NCI-H2107 (cell line): ENCODE data around the gene LRMDA.

Source experiments
- DNase-seq: peaks from one replicate; lab custom pipeline; 2025; lab: John Stamatoyannopoulos, UW

The LRMDA gene

DNA sequence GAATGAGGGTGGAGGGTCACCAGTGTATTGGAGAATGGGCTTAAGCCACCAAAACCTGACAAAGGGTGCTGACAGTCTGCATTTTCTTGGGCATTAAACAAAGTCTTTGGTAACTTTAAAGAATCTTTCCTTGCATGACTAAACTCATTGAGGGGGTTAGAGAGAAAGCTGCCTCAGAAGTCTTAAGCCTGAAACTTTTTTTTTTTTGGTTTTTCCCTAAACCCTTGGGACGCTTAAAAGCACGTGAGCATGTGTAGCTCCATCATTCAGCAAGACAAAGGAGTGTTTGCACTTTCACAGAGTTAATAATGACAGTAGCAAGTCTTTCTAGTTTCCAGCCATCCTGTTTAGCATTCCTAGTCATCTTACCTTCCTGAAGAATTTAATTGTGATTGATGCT lies 110.7 kb downstream of the LRMDA start:
- no peak for DNase-seq

DNA sequence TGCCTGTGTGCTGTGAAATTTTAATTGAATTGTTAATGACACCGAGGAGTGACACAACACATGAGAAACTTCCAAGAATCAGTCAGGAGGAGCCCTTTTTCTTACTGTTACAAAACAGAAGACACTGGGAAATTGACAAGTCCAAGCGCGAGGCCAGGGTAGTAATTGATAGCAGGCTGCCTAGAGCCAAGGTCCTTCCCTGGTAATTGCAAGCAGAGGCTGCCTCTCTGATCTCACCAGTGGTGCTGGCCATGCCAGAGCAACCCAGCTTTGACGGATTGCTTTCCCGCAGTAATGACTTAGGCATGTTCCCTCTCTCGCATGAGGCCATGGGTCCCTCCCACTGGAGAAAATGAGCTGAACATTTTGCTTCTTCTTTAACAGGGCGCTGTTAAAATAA lies 111.5 kb downstream of the LRMDA start:
- DNase-seq: no peak

DNA sequence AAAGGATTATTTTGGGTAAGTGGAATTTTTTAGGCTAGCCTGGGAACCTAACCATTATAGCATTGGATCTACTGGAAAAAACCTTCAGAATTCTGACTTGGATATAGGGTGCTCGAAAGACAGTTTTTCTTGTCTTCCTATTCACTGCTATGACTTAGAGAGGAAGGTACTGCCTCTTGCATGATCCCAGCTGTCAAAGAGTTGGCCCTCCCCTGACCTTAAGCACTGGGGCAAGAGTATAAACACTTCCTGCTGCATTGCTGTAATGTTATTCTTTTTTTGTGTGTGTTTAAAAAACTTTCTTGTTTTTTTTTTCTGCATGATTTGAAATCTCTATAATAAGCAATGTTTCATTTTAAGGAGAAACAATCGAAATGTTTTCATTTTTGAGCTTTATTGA lies 113.0 kb downstream of the LRMDA start:
- no peak for DNase-seq

DNA sequence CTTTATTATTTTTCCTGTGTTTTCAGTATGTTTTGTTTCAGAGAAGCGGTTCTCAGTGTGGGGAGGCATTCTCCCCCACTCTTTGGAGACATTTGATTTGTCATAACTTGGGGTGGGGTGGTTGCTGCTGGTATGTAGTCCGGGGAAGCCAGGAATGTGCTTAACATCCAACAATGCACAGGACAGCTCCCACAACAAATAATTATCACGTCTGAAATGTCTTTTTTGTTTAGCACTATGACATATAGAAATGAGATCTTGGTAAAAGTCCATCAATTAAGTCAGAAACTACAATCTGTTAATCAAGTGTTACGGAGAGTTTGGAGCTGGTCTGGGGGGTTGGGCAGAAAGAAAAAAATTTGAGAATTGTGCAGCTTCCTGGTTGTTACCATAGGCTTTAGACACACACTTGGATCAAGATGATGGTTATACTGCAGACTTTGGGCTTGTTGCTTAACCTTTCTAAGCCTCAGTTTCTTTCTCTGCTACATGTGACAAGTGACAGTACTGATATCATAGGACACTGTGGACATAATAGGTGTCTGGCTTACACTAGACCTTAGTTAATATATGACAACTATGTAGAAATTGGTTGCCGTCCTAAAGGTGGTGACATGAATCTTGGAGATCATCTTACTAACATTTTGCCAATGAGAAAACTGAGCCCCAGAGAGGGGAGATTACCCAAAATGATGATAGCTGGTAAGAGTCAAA lies 113.7 kb downstream of the LRMDA start:
- DNase-seq: no peak

DNA sequence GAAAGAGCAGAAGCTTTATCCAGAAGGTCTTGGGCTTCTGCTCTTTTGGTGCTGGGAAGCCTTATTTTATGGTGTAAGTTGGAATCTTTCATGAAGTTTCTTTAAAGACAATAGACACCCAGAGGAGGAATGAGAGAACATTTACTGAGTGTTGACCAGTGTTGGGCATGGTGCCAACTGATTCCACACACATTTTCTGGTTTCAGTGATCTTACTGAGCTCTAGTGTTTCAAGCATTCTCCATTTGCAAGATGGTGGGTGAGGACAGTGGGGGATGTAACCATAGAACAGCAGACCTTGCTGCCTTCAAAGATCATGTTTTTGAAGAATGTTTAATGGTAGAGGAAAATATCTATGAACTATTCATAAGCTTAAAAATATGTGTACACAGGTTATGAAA lies 114.6 kb downstream of the LRMDA start:
- no peak for DNase-seq

DNA sequence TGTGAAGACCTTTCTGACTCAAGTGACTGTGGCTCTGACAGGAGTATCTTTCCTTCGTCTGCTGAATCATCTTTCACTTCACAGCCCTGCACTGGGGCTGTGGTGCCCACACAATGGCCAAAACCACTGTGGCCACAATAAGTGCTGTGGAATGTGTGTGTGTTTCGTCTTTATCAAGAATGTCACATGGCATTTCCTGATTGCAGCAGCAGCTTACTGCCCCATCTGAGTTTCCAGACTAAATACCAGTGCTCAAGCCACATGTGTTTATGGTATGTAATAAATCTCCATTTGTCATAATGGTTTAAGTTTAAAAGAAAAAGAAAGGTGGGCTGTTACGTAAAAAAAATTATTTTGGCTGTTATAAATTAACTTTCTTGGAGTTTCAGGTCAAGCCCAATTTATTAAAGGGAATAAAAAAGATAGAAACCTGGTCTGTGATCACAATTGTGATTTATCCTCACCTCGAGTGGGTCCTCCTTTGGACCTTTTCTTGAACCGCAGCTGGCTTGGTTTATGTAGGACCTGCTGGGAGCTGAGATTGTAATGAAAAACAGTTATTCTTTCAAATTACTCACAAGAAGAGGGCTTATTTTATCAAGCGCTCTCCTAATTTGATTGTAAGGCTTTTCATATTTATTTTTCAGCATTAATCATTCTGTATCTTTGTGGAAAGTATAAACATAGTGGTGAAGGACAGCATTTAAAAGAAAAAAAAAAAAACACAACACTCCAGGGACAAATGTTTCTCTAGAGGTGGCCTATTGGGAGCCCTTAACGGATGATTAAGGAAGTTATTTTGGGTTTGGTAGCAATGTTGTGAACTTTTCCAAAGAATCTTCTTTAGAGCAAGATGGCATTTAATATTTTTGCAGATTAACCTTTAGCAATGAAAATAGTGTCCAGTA lies 116.2 kb downstream of the LRMDA start:
- no peak for DNase-seq

DNA sequence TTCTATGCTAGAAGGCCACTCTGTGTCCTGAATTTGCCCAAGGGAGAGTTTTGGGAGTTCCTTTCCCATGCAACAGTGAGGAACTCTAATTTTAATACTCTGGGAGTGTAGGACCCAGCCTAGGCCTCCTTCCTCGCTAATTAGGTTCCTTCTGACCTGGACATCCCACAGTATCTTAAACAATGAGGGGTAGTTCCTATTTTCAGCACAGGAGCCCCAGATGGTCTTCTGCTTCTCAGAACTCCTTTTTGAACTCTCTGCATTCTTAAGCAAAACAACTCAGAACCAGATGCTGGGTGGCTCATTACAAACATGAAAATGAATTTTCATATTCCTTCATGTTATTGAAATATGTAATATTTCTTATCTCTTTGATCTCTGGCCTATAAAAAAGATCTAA lies 116.9 kb downstream of the LRMDA start:
- no peak for DNase-seq

DNA sequence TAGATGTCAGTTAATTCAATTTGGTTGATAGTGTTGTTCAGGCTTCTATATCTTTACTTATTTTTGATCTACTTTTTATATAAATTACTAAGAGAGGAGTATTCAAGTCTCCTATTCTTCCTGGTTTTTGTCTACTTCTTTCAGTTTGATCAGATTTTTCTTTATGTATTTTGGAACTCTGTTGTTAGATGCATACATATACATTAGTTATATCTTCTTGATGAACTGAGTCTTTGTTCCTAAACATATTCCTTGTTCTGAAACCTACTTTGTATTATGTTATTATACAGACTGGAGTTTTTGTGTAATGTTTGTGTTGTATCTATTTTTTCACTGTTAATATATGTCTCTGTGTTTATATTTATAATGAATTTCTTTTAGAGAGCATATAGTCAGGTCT lies 118.8 kb downstream of the LRMDA start:
- DNase-seq: no peak

DNA sequence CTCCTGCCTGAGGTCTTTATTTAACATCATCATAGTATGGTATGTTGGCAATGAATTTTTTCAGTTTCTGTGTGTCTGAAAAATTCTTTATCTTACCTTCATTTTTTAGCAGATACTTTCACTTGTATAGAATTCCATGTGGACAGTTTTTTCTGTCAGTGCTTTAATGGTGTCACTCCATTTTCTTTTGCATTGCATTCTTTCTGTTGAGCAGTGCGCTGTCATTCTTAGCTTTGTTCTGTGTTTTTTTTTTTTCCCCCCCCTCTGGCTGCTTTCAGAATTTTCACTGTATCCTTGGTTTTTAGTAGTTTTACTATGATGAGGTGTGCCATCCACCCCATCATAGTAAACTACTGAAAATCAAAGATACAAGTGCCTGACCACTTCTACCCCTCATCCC lies 120.7 kb downstream of the LRMDA start:
- no peak for DNase-seq

DNA sequence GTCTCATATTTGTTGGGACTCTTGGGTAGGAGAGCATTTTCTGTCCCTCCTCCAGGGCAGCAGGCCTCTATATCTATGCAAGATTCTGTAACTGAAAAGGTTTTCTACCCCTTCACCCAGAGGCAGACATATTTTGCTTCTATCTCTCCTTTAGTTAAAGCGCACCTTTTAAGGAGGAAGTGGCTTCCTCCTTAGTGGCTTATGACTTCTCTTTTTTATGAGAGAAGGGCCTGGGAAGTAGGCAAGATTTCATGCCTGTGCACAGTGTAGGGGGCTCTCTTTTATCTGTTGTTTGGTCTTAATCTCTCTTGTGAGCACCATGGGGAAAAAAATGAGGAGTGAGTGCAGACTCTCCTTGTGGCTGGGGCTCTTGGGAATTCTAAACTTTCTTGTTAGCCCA lies 122.1 kb downstream of the LRMDA start:
- DNase-seq: no peak

DNA sequence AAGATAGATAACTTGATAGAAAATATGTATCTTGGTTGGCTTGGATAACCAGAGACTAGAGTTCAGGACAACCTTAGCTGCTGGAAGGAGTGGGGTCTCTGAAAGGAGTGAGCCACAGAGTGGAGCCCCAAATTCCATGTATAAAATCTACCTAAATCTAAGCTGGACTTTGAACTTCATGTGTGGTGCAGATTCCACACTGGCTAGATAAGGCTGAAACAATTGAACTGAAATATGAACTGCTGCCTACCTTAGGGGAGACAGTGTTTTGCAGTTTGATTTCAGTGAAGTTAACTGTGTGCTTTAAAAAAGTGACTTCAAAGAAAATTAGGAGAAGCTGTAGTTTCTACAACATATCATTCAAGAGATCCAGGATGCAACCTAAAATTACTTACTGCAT lies 123.9 kb downstream of the LRMDA start:
- DNase-seq: no peak

DNA sequence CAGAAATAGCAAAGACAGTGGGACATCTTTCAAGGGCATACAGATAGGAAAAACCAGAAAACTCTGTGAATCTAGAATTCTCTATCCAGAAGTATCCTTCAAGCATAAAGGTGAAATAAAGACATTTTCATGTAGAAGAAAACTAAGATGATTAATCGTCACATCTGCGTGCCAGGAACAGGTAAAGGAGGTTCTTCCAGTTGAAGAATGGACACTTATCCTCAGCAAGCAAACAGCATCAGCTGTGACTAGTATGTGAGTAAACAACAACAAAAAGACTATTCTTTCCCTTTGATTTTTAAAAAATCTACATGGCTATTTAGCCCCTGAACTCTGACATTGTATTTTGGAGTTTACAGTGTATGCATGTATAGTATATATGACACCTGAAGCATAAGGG lies 124.9 kb downstream of the LRMDA start:
- DNase-seq: no peak

DNA sequence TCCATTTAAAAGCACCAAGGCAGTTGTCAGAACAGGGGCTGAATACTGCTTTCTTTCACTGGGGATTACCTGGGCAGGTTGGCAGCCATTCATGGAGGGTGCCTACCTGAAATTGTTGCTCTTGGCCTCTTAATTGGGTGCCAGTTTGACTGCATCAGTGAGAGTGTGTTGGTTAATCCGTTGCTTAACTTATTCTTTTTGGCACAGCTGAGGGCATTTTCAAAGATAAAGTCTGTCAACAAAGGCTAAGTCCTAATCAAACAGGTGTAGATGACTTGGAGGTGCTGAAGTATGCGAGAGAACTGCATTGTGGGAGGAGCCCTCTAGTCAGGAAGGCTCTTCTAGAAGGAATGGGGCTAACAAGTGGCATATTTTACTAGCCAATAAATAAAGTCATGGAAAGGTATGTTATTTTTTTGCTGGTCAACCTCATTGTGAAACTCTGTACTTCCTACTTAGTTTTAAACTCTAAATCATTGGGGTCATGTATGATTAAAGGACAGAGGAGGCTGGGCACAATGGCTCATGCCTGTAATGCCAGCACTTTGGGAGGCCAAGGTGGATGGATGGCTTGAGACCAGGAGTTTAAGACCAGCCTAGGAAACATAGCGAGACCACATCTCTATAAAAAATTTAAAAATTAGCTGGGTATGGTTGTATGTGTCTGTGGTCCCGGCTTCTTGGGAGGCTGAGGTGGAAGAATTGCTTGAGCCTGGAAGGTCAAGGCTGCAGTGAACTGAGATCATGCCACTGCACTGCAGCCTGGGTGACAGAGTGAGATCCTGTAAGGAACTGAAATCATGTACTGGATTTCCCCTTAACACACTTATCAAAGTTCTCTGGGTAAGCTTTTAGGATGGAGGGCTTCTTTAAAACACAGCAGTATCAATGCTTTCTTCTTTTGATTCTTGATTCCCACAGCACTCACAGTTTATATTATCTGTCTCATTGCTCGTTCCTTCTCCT lies 134.1 kb downstream of the LRMDA start:
- DNase-seq: no peak

DNA sequence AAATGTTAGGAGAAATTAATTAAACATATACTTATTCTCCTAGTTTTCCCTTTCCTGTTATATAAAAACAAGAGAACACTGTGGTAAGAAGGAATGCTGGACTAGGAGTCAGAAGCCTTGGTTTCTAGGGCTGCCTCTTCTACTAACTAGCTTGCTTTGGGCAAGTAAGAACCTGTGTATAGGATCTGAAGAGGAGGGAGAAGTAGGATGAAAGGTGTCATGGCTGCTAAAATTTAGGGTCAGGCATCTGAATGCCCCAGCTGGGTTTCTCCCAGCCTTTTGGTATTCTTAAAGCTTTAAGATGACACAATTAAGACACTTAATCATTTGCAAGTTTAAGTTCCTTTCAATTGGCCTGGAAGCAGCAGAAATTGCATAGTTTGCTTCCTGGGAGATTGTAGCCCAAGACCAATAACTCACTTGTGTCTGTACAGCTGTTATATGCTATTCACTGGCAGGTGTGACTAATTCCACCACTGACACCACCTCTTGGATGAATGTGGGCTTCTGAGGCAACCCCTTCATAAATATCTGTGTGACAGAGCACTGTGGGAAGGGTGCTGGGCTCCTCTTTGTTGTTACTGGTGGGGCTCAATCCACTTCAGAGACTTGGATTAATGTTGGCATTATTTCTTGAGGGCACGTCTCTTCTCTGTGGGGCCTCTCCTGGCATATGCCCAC lies 137.2 kb downstream of the LRMDA start:
- DNase-seq: no peak

DNA sequence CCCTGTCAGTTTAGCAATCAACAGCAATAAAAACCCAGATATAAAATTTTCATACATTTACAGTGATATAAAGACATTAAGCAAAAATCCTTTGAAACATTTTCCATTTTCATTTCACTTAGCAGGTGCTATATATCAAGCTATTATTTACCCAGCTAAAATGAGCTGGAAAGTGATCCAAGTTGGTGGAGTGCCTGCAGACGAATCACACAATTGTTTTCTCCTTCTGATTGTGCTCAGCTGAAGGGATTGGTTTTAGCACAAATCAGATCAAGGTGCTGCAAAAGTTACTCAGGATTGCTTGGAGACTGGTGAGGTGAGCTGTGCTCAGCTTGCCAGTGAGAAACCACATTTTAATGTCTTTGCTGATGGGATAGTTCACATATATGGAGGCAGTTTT lies 138.1 kb downstream of the LRMDA start:
- no peak for DNase-seq

DNA sequence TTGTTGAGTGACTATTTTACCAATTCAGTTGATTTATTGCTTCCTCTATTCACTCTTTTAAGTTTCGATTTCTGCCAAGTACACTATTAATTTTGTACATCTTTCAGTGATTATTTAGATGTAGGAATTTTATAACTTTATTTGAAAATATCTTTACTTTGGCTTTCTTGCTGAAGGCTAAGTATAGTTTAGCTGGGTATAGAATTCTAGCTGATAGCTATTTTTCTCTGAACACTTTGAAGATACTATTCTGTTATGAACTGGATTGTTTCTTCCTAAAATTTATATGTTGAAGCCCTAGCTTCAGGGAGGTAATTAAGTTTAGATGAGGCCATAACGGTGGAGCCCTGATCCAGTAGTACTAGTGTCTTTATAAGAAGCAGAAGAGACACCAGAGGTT lies 141.1 kb downstream of the LRMDA start:
- no peak for DNase-seq

DNA sequence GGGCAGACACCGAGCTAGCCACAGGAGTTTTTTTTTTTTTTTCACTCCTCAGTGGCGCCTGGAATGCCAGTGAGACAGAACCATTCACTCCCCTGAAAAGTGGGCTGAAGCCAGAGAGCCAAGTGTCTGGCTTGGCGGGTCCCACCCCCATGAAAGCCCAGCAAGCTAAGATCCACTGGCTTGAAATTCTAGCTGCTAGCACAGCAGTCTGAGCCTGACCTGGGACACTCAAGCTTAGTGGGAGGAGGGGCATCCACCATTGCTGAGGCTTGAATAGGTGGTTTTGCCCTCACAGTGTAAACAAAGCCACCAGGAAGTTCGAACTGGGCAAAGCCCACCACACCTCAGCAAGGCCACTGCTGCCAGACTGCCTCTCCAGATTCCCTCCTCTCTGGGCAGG lies 144.5 kb downstream of the LRMDA start:
- DNase-seq: no peak

DNA sequence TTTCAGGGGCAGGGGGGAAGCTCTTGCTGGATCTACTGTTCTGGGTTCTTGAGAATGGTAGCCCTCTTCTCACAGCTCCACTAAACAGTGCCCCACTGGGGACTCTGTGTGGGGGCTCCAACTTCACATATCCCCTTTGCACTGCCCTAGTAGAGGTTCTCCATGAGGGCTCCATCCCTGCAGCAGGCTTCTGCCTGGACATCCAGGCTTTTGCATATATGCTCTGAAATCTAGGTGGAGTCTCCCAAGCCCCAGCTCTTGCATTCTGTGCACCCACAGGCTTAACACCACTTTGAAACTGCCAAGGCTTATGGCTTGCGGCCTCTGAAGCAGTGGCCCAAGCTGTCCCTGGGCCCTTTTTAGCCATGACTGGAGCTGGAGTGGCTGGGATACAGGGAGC lies 150.7 kb downstream of the LRMDA start:
- no peak for DNase-seq

DNA sequence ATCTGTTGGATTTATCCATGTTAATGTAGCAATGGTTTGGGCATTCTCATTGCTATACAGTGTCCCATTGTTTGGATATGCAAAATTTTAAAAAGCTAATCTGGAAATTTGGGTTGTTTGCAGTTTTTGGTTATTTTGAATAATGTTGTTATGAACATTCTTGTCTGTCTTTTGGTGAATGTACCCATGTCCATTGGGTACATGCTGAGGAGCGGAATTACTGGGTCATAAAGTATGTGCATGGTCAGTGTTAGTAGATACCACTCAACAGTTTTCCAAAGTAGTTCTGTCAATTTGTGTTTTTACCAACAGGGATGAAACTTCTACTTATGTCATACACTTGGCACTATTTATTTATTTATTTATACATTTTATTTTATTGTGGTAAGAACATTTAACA lies 153.9 kb downstream of the LRMDA start:
- no peak for DNase-seq

DNA sequence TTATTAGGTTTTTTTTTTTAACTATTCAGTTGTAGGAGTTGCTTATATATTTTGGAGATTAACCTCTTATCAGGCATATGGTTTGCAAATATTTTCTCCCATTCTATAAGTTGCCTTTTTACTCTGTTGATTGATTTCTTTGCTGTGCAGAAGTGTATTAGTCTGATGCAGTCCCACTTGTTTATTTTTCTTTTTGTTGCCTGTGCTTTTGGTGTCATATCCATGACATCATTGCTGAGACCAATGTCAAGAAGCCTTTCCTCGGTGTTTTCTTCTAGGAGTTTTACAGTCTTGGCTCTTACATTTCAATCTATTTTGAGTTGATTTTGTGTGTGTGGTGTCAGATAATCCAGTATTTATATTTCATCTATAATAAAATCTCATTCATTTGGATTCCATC lies 155.4 kb downstream of the LRMDA start:
- no peak for DNase-seq

DNA sequence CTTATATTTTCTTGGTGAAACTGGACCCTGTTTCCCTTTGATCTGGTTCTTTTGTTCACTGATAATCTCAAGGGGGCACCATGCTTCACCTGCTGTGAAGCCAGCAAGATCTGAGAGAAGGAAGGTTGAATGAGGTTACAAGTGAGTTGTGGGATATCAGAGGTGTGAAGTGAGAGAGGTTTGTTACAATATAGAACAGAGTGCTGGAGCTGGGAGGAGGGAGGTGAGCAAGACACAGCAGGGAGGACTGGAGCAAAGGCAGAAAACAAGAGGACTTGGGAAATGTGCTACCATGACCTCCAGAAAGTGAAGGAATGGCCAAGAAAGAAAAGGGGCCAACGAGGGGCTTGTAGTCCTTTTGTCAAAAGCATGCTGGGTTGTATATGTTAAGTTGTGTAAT lies 156.6 kb downstream of the LRMDA start:
- DNase-seq: no peak
